Ovary (tissue), 3 donors: Measurements from ENCODE around the gene HIF1A.

ENCODE experiments used
- POLR2A ChIP-seq: fragments of 450-650 bp; IDR thresholded peaks from one replicate; pipeline ENCODE4 v1.6.1; 2017; ENCODE audit warnings: antibody characterized with exemption, mild to moderate bottlenecking, moderate library complexity
- TF ChIP-seq, protein P1 (sequence below), 3 donors: fragments of 450-650 bp in 2 of 3; fragments of 200-600 bp in 1 of 3; IDR thresholded peaks; one replicate each; pipeline versions ENCODE4 v1.5.1 to v1.8.0; 2016 to 2022; ENCODE audit warnings: antibody characterized with exemption in 3 of 3, mild to moderate bottlenecking in 1 of 3
- donor health status: DM: no; HTN: no; CAD: no.

DNA sequence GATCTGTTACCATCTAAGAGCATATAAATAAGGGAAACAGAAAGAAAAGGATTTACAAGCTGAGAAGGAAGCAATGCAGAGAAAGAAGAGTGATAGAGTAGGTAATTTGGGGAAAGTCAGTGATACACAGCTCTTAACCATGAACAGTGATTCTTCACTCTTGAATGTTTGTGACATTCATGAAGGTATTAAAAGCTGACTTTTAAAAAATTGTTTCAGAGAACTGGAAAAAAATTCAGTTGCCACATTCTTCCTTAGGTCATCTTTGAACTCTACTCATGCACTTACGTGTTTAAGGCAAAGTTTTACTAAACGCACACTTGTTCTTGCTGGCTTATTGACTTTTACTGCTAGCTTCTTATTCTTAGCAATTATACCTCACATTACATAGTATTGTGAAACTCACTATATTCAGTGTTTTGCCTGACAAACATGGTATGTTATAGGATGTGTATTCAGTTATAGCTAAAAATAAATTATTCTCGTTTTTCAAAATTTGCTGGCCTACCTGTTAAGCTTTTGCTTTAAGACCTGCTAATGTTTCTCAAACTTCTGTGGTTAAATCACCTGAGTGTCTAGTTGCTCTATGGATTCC, 10.9 kb downstream of the HIF1A start:
- TF ChIP-seq, protein P1, sequence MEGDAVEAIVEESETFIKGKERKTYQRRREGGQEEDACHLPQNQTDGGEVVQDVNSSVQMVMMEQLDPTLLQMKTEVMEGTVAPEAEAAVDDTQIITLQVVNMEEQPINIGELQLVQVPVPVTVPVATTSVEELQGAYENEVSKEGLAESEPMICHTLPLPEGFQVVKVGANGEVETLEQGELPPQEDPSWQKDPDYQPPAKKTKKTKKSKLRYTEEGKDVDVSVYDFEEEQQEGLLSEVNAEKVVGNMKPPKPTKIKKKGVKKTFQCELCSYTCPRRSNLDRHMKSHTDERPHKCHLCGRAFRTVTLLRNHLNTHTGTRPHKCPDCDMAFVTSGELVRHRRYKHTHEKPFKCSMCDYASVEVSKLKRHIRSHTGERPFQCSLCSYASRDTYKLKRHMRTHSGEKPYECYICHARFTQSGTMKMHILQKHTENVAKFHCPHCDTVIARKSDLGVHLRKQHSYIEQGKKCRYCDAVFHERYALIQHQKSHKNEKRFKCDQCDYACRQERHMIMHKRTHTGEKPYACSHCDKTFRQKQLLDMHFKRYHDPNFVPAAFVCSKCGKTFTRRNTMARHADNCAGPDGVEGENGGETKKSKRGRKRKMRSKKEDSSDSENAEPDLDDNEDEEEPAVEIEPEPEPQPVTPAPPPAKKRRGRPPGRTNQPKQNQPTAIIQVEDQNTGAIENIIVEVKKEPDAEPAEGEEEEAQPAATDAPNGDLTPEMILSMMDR (IDR thresholded peaks at IDR 0.05), result no peak
- TF ChIP-seq POLR2A, result no peak
